Neuronal stem cell (in vitro differentiated cells): Measurements from ENCODE around the gene PHAF1.

Experiments
- DNase-seq: peaks from one replicate; pipeline ENCODE4 v3.0.0-alpha.2; 2013; ENCODE audit warnings: low spot score
- H2AFZ ChIP-seq: one replicate; pipeline ENCODE4 v1.6.1; 2013; ENCODE audit warnings: mild to moderate bottlenecking, low read length, inconsistent platforms
- H2AK5ac ChIP-seq: 2 replicates; pipeline ENCODE4 v1.6.1; 2013; ENCODE audit warnings: low read depth, mild to moderate bottlenecking, inconsistent platforms, low read length, moderate library complexity, mixed read lengths
- H2BK120ac ChIP-seq: 2 replicates; pipeline ENCODE4 v1.6.1; 2013; ENCODE audit warnings: low read depth, mild to moderate bottlenecking, inconsistent platforms, low read length, moderate library complexity, mixed read lengths
- H2BK12ac ChIP-seq: one replicate; pipeline ENCODE4 v1.6.1; 2013; ENCODE audit warnings: low read length, inconsistent platforms
- H2BK15ac ChIP-seq: 2 replicates; pipeline ENCODE4 v1.6.1; 2013; ENCODE audit warnings: mild to moderate bottlenecking, low read length, inconsistent platforms, mixed read lengths
- H2BK5ac ChIP-seq: one replicate; pipeline ENCODE4 v1.6.1; 2013; ENCODE audit warnings: inconsistent platforms, mild to moderate bottlenecking, low read length, moderate library complexity
- H3K14ac ChIP-seq: one replicate; pipeline ENCODE4 v1.6.1; 2013; ENCODE audit warnings: low read length, inconsistent platforms
- H3K18ac ChIP-seq: 2 replicates; pipeline ENCODE4 v1.6.1; 2013; ENCODE audit warnings: low read length, inconsistent platforms
- H3K23ac ChIP-seq: 2 replicates; pipeline ENCODE4 v1.6.1; 2013; ENCODE audit warnings: low read depth, mild to moderate bottlenecking, mixed read lengths, low read length, inconsistent platforms; ENCODE audit not compliant: poor library complexity
- H3K27ac ChIP-seq: replicated peaks from 3 replicates; pipeline ENCODE4 v1.5.1; 2013; ENCODE audit warnings: low read length, inconsistent platforms
- H3K27me3 ChIP-seq, 3 experiments: 2 replicates each; pipeline ENCODE4 v1.6.1; 2013; ENCODE audit warnings: low read length in 3 of 3, mild to moderate bottlenecking in 2 of 3, inconsistent platforms in 1 of 3, low read depth in 1 of 3, mixed read lengths in 1 of 3, moderate library complexity in 1 of 3; ENCODE audit not compliant: control insufficient read depth in 3 of 3, insufficient read depth in 3 of 3
- H3K36me3 ChIP-seq, 2 donors: replicated peaks in 1 of 2; 2 replicates each; pipeline ENCODE4 v1.6.1; 2013; ENCODE audit warnings: low read length in 2 of 2; ENCODE audit not compliant: control insufficient read depth in 2 of 2, insufficient read depth in 2 of 2
- H3K4ac ChIP-seq: 2 replicates; pipeline ENCODE4 v1.6.1; 2013; ENCODE audit warnings: inconsistent platforms, mild to moderate bottlenecking, low read length, moderate library complexity
- H3K4me1 ChIP-seq, 2 donors: 1 replicate in 1 of 2; 2 replicates in 1 of 2; pipeline ENCODE4 v1.6.1; 2013; ENCODE audit warnings: low read length in 2 of 2, low read depth in 1 of 2; ENCODE audit not compliant: control insufficient read depth in 2 of 2, insufficient read depth in 1 of 2
- H3K4me2 ChIP-seq: one replicate; pipeline ENCODE4 v1.6.1; 2013; ENCODE audit warnings: mild to moderate bottlenecking, low read length, inconsistent platforms; ENCODE audit not compliant: insufficient read depth, poor library complexity, severe bottlenecking
- H3K4me3 ChIP-seq, 2 donors: 2 replicates each; pipeline ENCODE4 v1.5.1; 2013; ENCODE audit warnings: low read length in 2 of 2, mild to moderate bottlenecking in 2 of 2, inconsistent platforms in 1 of 2, moderate library complexity in 1 of 2
- H3K79me1 ChIP-seq: one replicate; pipeline ENCODE4 v1.6.1; 2013; ENCODE audit warnings: low read depth, mild to moderate bottlenecking, inconsistent platforms, low read length, moderate library complexity
- H3K9ac ChIP-seq: one replicate; pipeline ENCODE4 v1.6.1; 2013; ENCODE audit warnings: mild to moderate bottlenecking, low read depth, low read length, inconsistent platforms; ENCODE audit not compliant: poor library complexity
- H3K9me3 ChIP-seq, 2 donors: replicated peaks in 1 of 2; 2 replicates each; pipeline versions ENCODE3 to v1.6.1; 2013; ENCODE audit warnings: low read length in 2 of 2, mild to moderate bottlenecking in 2 of 2, inconsistent platforms in 1 of 2, low read depth in 1 of 2, mixed read lengths in 1 of 2, moderate library complexity in 1 of 2; ENCODE audit not compliant: control insufficient read depth in 2 of 2, insufficient read depth in 1 of 2
- H4K8ac ChIP-seq: one replicate; pipeline ENCODE4 v1.6.1; 2013; ENCODE audit warnings: low read depth, mild to moderate bottlenecking, inconsistent platforms, low read length, moderate library complexity
- H4K91ac ChIP-seq: one replicate; pipeline ENCODE4 v1.6.1; 2013; ENCODE audit warnings: low read length, low read depth, mild to moderate bottlenecking, inconsistent platforms; ENCODE audit not compliant: poor library complexity
- WGBS, 2 donors: extraction: QIAGEN DNeasy Blood & Tissue Kit; methylation state at CpG; one replicate each; pipeline ENCODE4 v1.1.7; 2013; ENCODE audit warnings: missing lambda C conversion rate in 2 of 2, mixed read lengths in 1 of 2; ENCODE audit not compliant: insufficient read length in 2 of 2, insufficient replicate concordance in 1 of 2; ENCODE audit errors: extremely low coverage in 2 of 2; 5-methylcytosine and 5-hydroxymethylcytosine counted together

The PHAF1 gene

GRCh38 chr16:67173808-67174705, 64.3 kb downstream of the PHAF1 start:
- Histone ChIP-seq H2BK5ac (no peak overlapping the region), H4K91ac (no peak overlapping the region), H2BK12ac (no peak overlapping the region), H3K9me3 (no peaks in the 10 kb centered on the region), H2AFZ (peak overlapping the region; percentile 94), H3K18ac (peak overlapping the region; percentile 85), H3K23ac (peak overlapping the region; percentile 76), H3K9ac (peak overlapping the region; percentile 76), H3K36me3 (peaks cover 2 to 6% of the 10 kb centered on the region in 2 donors), H3K4me1 (peaks cover 17 to 26% of the 10 kb centered on the region in 2 donors), H2AK5ac (peak overlapping the region; percentile 49), H3K4me2 (peak overlapping the region; percentile 88), H3K14ac (peak overlapping the region; percentile 79), H2BK120ac (no peak overlapping the region), H3K27me3 (peaks cover 13 to 93% (median 15%) of the 10 kb centered on the region in 3 experiments), H3K79me1 (no peaks in the 10 kb centered on the region), H3K4ac (no peak overlapping the region), H4K8ac (no peak overlapping the region), H3K4me3 (peak overlapping the region; percentile 45 to 70), H2BK15ac (peak overlapping the region; percentile 8), H3K27ac (no peak overlapping the region)
- WGBS, 2 donors, result no CpG with 5 or more reads among the region's 71 CpGs
- no peak for DNase-seq

DNA sequence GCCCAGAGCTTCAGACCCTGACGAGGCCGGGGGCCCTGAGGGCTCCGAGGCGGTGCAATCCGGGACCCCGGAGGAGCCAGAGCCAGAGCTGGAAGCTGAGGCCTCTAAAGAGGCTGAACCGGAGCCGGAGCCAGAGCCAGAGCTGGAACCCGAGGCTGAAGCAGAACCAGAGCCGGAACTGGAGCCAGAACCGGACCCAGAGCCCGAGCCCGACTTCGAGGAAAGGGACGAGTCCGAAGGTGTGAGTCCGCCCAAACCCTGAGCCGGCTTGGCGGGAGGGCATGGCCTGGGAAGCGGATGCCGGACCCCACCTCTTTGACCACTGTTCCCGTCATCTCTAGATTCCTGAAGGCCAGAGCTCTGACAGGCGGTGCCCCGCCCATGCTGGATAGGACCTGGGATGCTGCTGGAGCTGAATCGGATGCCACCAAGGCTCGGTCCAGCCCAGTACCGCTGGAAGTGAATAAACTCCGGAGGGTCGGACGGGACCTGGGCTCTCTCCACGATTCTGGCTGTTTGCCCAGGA, 65.0 kb downstream of the PHAF1 start:
- Histone ChIP-seq H3K18ac (peak overlapping the region; percentile 85), H3K4ac (no peak overlapping the region), H2AFZ (peak overlapping the region; percentile 94), H3K9me3 (no peaks in the 10 kb centered on the region), H3K4me1 (peaks cover 13 to 23% of the 10 kb centered on the region in 2 donors), H3K79me1 (no peaks in the 10 kb centered on the region), H3K9ac (no peak overlapping the region), H3K27me3 (peaks cover 9 to 93% (median 12%) of the 10 kb centered on the region in 3 experiments), H3K27ac (no peak overlapping the region), H4K91ac (no peak overlapping the region), H3K36me3 (peaks cover 2 to 11% of the 10 kb centered on the region in 2 donors), H2AK5ac (peak overlapping the region; percentile 49), H3K14ac (peak overlapping the region; percentile 25), H4K8ac (no peak overlapping the region), H2BK15ac (peak overlapping the region; percentile 8), H2BK12ac (no peak overlapping the region), H2BK5ac (peak overlapping the region; percentile 43), H3K23ac (no peak overlapping the region), H3K4me3 (peak overlapping the region; percentile 12 to 45), H2BK120ac (no peak overlapping the region), H3K4me2 (peak overlapping the region; percentile 88)
- DNase-seq, result no peak
- WGBS, 2 donors, result no CpG with 5 or more reads among the region's 31 CpGs

DNA sequence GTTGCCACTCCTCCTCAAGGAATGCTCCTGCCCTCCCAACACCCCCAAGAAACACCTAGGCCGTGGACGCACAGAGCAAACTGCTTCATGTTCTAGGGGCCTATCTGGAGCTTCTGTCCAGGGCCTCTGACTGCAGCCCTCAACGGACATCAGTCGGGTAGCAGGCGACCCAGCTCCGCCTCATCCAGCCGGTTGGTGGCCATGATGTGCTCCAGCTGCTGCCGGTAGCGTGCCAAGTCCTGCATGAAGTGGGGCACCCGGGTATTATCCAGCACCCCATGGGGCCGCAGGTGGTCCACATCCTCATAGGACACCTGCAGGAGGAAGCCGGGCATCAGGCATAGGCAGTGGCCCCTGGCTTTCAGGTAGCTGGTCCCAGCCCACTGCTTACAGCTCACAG, 66.9 kb downstream of the PHAF1 start:
- H2BK12ac ChIP-seq, result no peak overlapping the region
- H3K14ac ChIP-seq, result no peak overlapping the region
- H3K18ac ChIP-seq, result no peak overlapping the region
- no peak overlapping the region for H3K27ac ChIP-seq
- no peak overlapping the region for H4K8ac ChIP-seq
- no peaks in the 10 kb centered on the region for H3K9me3 ChIP-seq
- H2BK5ac ChIP-seq, result no peak overlapping the region
- H3K23ac ChIP-seq, result no peak overlapping the region
- H3K4me1 ChIP-seq, result peaks cover 11 to 14% of the 10 kb centered on the region in 2 donors
- H3K9ac ChIP-seq, result no peak overlapping the region
- no peak overlapping the region for H3K4me3 ChIP-seq
- H2AK5ac ChIP-seq, result no peak overlapping the region
- H2AFZ ChIP-seq, result no peak overlapping the region
- H2BK15ac ChIP-seq, result no peak overlapping the region
- no CpG with 5 or more reads among the region's 12 CpGs for WGBS, 2 donors
- H3K27me3 ChIP-seq, result peaks cover 9 to 78% (median 10%) of the 10 kb centered on the region in 3 experiments
- no peak overlapping the region for H4K91ac ChIP-seq
- H3K4me2 ChIP-seq, result no peak overlapping the region
- no peak for DNase-seq
- H3K36me3 ChIP-seq, result peaks cover 2 to 19% of the 10 kb centered on the region in 2 donors
- H3K79me1 ChIP-seq, result no peaks in the 10 kb centered on the region
- no peak overlapping the region for H2BK120ac ChIP-seq
- H3K4ac ChIP-seq, result no peak overlapping the region
